Cerebellar nuclear complex (tissue), 1 donor: ENCODE data around the gene SHD.

Experiments used
- DNase-seq, 2 experiments: peaks; one replicate each; lab custom pipeline; 2025; lab: John Stamatoyannopoulos, UW

SHD gene

GRCh38 chr19:4298810-4299550 lies 19.9 kb downstream of the SHD start:
- no peak for DNase-seq

GRCh38 chr19:4300589-4300988 lies 21.5 kb downstream of the SHD start:
- no peak for DNase-seq

- no peak for DNase-seq
These were observed 22.6 kb downstream of the SHD start for GRCh38 chr19:4301590-4302242.

GRCh38 chr19:4302243-4302640 lies 23.2 kb downstream of the SHD start, which contains the start of gene TMIGD2:
TMIGD2 (minus strand) TSS chr19:4302389; CDS start chr19:4302385, 4 bp downstream.
- DNase-seq = no peak

GRCh38 chr19:4303819-4304537 lies 24.9 kb downstream of the SHD start:
- no peak for DNase-seq

GRCh38 chr19:4304538-4305256 lies 25.6 kb downstream of the SHD start, which contains the start of gene FSD1:
FSD1 (plus strand) TSS chr19:4304598; CDS start chr19:4304747, 149 bp downstream.
- no peak for DNase-seq

- no peak for DNase-seq
These were observed 26.2 kb downstream of the SHD start for GRCh38 chr19:4305257-4305612.

- no peak for DNase-seq
These were observed 26.6 kb downstream of the SHD start for GRCh38 chr19:4305659-4306058.

GRCh38 chr19:4310247-4311121 lies 31.4 kb downstream of the SHD start:
- DNase-seq = no peak

- no peak for DNase-seq
These were observed 34.9 kb downstream of the SHD start for GRCh38 chr19:4313847-4314490.

- DNase-seq = no peak
These were observed 37.9 kb downstream of the SHD start for GRCh38 chr19:4316956-4317355.

GRCh38 chr19:4318460-4318859 lies 39.4 kb downstream of the SHD start:
- DNase-seq = no peak

- no peak for DNase-seq
These were observed 40.1 kb downstream of the SHD start for GRCh38 chr19:4319067-4319718.

- DNase-seq = no peak
These were observed 41.4 kb downstream of the SHD start for GRCh38 chr19:4320419-4320818.

GRCh38 chr19:4322942-4323665 lies 44.0 kb downstream of the SHD start:
- DNase-seq = no peak

GRCh38 chr19:4323692-4324091 lies 44.6 kb downstream of the SHD start:
- DNase-seq = no peak

- no peak for DNase-seq
These were observed 45.2 kb downstream of the SHD start for GRCh38 chr19:4324228-4324627.

- no peak for DNase-seq
These were observed 47.3 kb downstream of the SHD start for GRCh38 chr19:4326215-4326836.

GRCh38 chr19:4326837-4327251 lies 47.8 kb downstream of the SHD start:
- DNase-seq = no peak
